GM12891 (cell line): ENCODE measurements around the gene ROBO2.

ENCODE experiments used
- POLR2A ChIP-seq: IDR thresholded peaks from 2 replicates; pipeline ENCODE4 v1.6.1; 2011; ENCODE audit warnings: low read depth, low read length, control low read depth
- POLR2AphosphoS5 ChIP-seq: IDR thresholded peaks from 2 replicates; pipeline ENCODE4 v1.6.1; 2011; ENCODE audit warnings: low read depth, low read length, control low read depth

GRCh38 chr3:77203851-77204250, 164.0 kb downstream of the ROBO2 start:
- TF ChIP-seq POLR2A = no peak
- no peak for TF ChIP-seq POLR2AphosphoS5
